ENCODE measurements around the gene SEMA3B.
A peak's percentile ranks its signal among the peaks of the same experiment; 100 is the strongest.

DNA sequence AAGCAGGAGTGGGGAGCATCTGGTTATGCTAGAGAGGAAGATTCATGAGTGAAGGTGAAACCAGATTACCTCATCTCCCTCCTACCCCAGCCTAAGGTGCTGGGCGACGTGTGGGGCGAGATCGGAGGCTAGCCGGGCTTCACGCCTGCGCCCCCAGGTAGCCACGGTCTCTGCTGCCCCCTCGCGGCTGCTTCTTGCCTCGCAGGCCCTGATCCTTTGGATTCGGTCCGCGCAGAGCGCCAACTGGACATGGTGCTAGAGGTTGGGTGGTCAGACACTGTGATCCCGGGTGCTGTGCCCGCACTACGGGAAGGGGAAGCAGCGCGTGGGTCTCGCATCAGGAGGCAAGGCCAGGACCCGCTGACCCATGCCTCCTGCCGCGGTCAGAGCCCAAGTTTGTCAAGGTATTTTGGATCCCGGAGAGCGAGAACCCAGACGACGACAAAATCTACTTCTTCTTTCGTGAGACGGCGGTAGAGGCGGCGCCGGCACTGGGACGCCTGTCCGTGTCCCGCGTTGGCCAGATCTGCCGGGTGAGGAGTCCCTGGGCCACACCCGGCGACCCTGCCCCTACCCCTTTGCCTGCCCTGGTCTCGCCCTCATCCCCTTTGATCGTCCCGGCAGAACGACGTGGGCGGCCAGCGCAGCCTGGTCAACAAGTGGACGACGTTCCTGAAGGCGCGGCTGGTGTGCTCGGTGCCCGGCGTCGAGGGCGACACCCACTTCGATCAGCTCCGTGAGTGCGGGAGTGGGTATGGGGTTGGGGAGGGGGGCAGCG is 4.2 kb downstream of the SEMA3B start:
- TF ChIP-seq POLR2A (IDR thresholded peaks at IDR 0.05), result peak in 1 of 2 donors; percentile 17
- TF ChIP-seq, protein P1, sequence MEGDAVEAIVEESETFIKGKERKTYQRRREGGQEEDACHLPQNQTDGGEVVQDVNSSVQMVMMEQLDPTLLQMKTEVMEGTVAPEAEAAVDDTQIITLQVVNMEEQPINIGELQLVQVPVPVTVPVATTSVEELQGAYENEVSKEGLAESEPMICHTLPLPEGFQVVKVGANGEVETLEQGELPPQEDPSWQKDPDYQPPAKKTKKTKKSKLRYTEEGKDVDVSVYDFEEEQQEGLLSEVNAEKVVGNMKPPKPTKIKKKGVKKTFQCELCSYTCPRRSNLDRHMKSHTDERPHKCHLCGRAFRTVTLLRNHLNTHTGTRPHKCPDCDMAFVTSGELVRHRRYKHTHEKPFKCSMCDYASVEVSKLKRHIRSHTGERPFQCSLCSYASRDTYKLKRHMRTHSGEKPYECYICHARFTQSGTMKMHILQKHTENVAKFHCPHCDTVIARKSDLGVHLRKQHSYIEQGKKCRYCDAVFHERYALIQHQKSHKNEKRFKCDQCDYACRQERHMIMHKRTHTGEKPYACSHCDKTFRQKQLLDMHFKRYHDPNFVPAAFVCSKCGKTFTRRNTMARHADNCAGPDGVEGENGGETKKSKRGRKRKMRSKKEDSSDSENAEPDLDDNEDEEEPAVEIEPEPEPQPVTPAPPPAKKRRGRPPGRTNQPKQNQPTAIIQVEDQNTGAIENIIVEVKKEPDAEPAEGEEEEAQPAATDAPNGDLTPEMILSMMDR (IDR thresholded peaks at IDR 0.05), result peak; percentile 95 to 99 (median 97)
